ENCODE data around the gene SLIT3.

SLIT3 gene

DNA sequence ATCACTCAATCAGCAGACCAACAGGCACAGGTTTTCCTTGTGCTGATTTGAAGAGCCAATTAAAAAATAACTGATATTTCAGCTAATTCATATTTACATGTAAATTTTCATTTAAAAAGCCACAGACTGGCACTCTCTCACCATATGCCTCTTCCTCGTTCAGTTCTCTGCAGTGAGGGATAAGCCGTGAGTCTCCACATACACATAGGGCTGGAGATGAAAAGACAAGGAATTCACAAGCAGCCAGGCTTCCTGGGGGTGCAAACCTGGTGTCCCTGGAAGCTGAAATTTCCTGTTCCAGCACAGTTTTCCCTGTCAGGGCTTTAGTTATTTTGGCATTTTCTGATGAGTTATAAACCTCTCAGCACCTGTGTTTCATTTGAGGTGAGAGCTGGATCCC, 397.9 kb downstream of the SLIT3 start:
- no peak for DNase-seq

DNA sequence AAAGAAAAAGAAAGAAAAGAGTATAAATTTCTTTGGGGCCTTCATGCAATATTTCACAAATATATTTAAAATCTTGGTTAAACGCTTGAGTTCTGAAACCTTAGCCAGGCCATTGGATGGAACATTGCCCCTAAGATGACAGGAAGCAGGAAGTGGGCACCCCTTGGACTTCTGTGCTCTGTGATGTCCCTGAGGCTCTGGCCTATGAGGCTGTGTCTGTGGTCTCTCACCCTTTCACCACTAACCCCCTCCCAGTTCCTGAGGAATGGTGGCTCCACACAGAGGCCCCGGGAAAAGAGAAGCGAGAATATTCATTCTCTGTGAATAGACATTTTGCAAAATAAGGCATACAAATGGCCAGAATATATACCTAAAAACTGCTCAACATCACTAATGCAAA, 401.3 kb downstream of the SLIT3 start:
- DNase-seq = no peak

DNA sequence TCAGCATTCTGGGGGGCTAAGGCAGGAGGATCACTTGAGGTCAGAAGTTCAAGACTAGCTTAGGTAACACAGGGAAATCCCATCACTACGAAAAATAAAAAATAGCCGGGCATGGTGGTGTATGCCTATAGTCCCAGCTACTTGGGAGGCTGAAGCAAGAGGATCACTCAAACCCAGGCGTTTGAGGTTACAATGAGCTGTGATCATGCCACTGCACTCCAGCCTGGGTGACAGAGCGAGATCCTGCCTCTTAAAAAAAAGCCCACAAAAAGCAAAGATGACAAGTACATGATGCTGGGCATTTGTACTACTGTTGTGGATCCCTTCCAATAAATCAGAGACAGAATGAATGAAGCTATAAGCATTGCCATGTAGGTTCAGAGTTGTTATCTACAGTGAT, 401.7 kb downstream of the SLIT3 start:
- DNase-seq = no peak

DNA sequence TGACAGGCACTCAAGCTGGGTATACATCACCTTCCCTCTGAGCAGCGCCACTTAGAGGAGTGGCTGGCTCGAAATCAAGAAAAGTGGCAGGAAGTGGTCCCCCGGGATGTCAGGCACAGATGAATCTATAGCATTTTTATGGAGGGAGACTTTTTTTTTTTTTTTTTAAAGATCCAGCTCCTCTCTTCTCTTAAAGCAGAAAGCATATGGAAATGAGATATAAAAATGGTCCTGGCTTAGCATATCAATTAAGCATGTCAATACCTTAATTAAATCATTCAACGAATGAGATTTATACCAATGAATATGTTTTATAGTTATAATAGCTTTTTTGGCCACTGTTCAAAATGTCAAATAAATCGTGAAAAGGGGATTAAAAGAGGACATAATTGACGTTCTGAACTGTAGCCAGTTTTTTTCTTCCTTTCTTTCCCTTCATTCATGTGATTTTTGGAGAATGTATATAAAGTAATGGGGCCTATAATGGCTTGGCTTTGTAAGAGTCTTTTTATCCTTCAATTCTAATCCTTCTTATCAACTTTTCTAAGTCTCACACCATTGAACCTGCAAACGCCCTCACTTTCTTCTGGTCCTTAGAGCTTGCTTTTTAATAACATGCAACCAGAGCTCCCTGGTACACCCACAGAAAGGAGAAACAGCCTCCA, 402.6 kb downstream of the SLIT3 start:
- DNase-seq = no peak

DNA sequence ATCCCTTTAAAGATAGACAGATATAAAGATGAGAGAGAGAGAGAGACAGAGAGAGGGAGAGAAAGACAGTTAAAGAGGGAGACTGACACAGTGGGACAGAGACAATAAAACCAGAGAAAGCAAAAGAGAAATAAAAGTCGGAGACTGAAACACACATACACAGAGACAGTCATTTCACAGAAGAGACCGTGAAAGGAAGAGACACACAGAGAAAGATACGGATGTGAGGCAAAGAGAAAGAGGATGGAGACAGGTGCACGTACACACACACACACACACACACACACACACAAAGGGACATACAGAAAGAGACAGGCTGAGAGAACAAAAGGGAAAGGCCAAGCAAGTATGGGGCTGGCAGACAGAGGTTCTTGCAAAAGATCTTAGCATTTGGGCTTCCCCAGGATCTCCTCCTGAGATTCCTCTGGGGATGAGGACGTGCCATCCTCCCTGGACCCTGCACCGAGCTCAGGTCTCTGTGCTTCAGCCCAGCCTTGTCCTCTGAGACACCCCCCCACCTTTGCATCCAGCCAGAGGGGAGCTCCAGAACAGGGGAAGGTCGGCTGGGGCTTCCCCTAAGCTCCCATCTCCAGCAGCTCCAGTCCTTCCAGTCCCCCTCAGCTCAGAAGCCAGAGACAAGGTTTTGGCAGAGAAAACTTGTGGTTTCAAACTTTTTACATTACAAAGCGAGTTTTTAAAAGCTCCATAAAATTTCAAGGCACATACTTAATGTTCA, 403.4 kb downstream of the SLIT3 start:
- DNase-seq = no peak

DNA sequence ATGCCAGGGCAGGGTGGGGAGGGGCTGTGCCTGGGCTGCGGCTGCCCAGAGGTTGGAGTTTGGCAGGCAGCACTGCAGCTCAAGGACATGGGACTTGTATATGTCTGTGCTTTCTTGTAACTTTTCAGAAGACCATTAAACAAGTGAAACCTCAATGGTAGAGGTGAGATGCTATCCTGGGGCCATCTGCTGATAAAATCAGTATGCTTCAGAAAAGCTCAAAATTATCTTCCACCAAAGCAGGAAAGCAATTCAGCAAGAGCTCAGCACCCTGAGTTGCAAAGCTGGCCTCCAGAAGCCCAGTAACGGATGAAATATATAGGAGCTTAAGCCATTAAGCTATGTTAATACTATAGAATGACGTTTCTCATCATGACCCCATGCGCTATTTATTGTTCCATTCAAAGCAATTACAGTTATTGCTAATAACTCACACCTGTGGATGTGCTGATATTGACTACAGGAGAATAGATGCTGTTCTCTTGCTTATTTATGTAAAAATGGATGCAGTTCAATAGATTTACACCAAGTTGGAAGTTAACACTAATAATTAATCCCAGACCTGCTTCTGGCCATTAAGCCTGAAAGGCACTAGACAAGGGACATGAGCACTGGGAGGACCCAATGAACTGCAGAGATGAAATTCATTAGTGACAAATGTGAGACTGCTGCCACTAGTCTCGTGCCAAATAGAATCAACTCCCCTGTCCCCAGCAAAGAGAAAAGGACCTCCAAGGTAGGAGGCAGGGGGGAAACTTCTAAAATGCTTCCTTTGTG, 405.5 kb downstream of the SLIT3 start:
- no peak for DNase-seq

DNA sequence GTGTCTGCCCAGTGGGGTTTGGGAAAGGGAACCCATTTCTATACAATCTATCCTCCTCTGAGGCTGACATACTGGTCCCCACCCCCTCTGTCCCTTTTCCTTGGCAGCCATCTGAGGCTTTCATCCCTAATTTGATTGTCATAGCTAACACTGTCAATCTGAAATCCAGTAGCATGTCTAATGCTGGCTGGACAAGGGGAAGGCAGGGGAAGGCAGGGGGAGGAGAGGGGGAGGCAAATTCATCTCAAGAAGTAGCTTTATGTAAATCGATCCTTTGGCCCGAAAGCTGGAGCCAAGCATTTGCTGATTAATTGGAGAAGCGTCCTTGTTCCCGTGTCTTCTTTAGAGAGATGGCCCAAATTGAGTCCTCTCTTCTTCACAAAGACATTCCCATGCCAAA, 407.7 kb downstream of the SLIT3 start:
- DNase-seq = no peak

DNA sequence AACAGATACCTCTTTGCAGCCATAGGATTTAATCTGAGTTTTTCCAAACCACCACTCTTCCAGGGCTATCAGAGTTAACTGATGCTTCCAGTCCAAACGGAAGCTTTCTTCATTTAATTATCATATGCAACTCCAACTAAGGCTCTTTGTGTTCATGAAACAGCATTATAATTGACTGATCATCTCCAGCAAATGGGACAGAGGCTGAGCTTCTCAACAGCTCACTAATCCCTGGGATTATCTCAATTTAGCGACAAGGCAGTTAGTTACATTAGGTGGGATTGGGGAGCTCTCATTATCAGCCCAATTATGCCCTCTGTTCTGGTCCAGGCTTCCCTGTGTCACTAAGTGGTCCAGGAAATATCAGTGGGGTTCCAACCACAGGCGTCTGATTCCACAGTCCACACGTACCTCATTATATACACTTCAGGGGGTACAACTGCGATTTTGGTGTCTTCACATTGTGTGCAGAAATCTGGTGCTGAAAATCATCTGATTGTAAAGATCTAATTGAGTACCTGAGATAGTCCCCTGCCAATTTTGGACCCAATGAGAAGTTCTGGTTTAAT, 408.2 kb downstream of the SLIT3 start:
- DNase-seq = no peak

DNA sequence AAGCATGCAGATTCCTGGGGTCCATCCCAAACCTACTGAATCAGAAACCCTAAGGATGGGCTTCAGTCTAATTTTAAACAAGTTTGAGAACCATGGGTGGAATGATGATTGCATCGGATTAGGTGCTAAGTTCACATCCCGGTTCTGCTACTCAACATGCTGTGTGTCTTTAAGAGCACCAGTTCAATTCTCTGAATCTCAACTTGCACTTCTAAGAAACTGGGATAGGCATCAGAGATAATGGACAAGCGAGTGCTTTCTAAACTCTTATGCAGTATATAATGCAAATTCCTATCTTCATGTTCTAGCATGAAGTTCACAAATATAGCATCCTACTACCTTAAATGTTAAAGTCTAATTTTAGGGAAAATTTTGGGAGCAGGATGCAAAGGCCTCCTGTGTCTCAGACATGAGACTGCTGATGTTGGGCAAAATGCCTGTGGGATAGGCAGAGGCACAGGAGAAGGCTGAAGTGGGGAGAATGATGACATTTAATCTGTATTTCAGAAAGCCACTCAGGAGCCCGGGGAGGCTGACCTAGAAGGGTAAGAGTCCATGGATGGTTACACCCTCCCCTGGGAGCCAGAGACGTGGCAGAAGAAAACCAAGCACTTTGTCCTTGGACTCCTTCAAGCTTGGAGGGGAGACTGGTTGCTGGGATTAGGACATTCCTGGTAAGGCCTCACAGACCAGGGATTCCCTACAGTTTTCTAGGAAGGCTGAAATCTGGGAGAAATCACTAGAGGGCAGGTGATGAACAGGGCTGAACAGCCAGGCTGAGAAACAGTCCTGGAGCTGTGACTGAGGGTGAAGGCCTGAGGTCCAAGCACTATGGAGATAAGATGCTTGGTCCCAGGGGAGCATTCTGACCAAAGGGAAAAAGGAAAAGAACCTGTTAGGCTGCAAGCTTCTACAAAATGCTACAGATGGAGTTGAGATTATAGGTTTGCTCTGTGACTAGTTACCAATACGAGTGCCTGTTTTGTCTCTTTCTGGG, 409.8 kb downstream of the SLIT3 start:
- no peak for DNase-seq

DNA sequence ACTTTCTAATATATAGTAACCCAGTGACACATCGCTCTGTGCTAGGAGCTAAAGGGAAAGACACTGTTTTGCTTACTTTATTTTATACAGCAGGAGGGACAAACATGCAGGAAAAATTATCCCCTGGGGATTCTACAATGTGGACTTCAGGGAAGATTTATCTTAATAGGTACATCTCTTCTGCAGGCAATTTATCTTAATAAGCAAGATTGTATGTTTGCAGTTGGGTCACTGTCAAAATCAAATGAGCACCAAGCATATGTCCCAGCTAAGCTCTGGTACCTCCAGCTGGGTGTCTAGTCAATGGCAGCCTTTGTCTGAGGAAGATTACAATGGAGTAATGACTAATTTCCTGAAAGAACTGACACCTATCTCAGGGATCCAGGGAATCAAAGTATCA, 411.9 kb downstream of the SLIT3 start:
- DNase-seq = no peak

DNA sequence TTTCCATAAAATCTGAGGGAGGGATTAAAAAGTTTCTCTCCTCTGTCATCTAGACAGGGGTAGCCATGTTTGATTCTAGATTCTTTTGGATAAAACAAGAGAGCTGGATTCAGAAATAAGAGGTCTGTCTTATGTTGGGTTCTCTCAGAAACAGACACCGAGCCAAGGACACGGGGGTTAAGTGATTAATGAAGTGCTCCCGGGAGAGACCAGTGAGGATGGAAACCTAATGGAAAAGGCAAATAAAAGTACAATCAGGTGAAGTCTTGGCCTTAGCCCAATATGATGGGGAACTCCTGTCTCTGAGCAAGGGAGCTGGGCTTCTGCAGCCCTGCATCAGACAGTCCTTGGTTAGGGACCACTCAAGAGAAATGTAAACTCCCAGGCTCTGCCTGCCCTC, 413.0 kb downstream of the SLIT3 start:
- no peak for DNase-seq

DNA sequence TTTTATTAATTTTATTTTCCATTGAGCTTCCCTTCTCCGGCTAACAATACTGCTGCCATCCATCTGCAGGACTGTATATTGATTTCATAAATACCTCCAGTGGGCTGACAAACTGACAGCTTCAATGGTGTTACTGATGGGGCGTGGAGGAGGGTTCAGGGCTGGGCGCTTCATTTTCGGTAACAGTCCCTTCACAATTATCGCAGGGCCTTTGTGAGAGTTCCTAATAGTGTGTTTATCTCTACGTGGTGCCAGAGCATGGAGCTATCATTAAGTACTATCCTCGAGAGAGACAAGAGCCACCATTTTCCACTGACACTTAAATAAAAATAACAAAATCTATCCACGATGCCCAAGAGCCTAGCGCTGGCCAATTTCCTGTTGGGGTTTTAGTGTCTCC, 414.8 kb downstream of the SLIT3 start:
- no peak for DNase-seq

DNA sequence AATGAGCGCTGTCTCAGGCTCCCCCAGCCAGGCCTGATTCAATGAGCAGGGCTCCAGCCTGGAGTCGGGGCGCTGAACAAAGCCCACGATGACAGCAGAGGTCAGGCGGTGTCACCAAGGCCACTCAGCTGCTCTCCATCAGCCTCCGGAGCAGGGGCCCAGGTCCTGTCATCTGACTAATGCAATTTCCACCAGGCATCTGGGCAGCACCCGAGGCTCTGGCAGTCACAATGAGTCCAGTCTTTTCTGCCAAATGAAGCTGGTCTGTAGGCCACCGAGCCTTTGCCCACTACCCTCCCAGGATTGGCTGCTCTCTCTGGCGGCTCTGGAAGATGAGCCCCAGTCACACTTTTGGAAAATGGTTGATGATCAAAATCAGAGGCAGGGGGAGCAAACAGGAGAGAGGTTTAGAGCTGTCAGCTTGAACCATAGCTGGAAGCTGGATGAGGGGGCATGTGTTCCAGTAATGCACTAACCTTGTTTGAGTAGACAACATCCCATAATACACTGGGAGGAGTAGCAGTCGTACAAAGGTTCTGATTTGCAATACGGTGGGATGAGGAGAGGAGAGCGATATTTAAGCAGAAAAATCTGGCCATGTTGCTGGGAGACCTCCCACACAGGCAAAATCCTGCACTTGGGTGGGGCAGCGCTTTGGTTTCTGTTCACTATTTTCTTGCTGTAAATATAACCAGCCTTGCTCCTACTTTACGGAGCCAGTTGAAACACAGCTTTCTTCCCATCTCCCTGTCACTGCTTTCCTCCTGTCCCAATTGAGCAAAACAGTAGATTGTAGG, 415.4 kb downstream of the SLIT3 start:
- no peak for DNase-seq

DNA sequence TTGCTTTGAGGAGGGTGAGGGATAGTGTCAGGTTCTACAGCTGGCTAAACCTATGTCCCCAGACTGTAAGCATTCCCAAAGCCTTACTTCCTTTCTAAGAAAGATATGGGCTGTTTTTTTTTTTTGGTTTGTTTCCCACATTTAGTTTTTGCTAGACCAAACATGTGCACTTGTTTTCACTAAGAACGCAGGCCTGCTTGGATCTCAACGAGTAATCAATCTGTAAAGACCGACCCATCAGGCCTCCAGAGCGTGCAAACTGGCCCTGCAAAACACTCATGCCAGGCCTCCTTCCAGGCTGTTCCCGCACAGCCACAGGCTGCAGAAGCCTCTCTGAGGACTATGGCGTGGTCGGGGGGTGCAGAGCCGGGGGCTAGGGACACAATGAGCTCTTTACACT, 416.9 kb downstream of the SLIT3 start:
- no peak for DNase-seq

DNA sequence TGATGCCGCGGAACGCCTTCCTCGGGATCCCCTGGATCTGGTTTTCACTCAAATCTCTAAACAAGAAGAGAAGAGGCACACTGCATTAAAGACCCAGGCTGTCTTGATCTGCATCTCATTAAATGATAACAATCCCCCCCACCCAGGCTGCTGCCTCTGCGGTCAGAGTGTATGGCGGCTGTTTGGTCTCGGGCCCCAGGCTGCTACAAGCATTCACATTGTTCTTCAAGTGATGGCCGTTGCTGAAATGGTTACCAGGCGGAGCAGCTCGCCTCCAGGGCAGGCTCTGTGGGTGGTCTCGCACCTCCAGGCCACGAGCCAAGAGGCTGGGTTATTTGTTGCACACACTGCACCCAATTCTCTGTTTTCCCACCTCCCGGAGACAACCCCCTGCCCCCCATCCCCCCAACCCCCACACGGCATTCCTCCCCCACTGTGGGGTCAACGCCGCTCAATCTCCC, 417.6 kb downstream of the SLIT3 start:
- no peak for DNase-seq

DNA sequence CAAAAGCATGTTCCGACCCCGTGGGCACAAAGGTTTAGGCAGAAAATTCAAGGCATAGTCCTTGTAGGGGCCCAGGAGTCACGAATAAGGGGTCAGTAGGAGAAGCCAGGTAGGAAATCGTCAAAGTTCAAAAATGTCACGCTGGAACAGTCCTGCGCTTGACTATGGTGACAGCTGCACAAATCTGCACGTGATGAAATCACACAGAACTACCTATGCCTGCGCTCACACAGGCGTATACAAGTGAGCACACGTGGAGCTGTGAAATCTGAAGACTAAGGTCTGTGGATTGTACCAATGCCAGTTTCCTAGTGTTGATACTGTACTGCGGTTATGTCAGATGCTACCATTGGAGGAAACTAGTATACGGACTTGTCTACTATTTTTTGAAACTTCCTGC, 418.7 kb downstream of the SLIT3 start:
- no peak for DNase-seq

DNA sequence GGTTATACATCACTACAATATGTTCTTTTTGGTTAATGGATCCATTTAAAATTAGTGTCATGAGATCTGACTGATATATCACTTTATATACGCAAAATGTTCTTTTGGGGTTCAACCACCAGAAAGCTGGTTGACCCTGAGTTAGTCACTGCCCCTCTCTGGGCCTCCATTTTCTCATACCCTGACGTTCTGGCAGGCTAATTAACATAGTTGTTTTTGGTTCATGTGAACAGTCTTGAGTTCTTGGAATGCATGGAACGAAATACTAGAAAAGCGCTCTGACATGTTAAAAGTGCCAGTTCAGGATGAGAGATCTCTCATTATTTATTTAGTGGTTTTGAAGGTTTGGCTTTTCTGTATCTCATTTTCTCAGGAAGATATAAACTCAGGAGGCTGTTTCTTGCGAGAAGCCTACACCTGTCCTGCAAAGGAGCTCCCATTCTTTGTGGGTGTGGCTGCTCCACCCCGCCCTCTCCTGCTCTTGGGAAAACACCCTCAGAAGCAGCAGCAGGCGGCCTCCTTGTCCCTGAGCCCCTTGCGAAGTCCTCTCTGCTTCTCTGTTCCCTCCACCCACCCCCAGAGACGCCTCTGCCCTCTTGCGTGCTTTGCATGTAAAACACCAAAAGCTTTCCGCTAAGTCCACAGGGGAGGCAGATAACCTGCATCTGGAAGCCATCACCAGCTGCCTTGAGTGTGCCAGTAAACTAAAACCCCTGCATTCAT, 419.4 kb downstream of the SLIT3 start:
- no peak for DNase-seq

DNA sequence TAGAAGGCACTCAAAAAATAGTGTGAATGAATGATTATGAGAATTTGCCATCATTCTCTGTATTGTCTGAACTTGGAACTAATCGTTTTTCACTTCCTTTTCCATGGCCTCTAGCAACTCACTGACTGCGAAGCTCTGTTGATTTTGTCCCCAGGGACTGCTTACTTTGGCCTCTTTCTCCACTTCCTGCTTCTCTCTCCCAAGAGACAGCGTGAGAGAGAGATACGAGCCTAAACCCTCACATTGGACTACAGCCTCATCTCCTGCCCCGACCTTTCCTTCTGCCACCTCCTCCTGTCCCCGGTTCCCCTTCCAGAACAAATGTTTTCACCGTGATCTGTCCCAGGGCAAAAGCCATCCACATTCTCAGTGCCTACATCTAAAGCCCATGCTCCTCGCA, 421.0 kb downstream of the SLIT3 start:
- DNase-seq = no peak

DNA sequence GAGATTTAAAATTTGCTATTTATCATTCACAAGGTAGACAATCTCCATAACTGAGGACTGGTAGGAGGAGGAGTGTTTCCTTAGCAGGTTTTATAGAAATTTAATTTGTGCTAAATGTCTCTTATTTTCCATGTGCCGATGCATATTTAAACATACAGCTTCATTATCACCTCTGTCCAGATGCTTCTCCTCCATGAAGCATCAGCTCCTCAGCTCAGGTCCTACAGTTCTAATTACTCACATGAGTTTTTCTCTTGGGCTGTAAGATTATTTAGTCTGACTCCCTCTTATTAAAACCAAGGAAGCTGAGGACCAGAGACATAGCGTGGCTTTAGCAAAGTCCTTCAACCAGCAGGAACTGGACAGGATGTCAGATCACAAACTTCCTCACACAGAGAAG, 421.6 kb downstream of the SLIT3 start:
- DNase-seq = no peak

DNA sequence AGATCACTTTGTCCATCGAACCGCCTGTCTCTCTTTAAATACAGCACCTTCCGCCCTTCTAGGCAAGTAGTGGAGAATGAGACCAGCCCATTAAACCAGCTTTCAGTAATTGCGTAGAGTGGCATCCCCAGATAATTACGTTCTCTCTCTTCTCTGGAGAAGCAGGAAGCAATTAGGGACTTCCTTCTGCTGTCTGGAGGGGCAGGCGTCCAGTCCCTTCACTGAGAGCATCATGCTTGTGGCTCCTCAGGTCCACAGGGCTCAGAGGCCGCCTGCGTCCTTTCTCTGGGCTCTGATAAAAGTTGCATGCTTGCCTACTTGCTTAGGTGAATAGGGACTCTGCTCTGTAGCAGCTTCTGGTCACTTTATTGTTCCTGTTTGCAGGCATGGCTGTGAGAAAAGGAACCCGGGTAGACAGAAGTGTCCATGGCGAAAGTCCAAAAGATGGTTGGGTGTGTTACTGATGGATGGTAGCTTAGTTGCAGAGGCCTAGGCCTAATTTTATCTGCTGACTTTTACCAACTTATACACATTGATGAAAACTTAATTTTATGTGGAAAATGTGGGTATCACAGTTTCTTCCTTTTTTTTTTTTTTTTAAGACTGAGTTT, 422.7 kb downstream of the SLIT3 start:
- no peak for DNase-seq
